Stimulated activated CD8-positive, alpha-beta memory T cell treated with anti-CD3 and anti-CD28 coated beads, Interleukin-2, amount 100 ng/mL, for 48 hours (primary cell): Measurements from ENCODE around the gene UBE3B.
"Not testable (repeated sequence)": the region's sequence is repeated elsewhere in the genome, so short reads cannot be mapped to it uniquely, and the experiment has no call there.

Experiments
- DNase-seq, 2 donors: peaks; one replicate each; pipeline ENCODE4 v3.0.0-alpha.2; 2020; ENCODE audit warnings: low read depth in 2 of 2

UBE3B gene

DNA sequence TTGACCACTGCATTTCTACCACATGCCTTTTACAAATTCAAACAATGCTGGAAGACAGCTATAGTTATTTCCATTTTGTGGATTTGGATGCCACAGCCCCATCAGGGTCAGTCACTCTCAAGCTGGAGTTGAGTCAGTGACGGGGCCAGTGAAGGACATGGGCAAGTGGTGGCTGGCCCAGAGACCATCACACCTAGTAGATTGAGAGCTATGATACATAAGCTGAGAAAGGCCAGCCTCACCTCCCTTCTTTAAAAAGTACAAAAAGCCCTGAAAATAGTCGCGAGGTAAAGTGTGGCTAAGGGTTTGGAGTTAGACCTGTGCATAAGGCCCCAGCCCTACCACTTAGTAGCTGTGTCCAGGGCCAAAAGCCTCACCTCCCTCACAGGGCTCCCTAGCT lies 4.4 kb upstream of the UBE3B start:
- DNase-seq = no peak

DNA sequence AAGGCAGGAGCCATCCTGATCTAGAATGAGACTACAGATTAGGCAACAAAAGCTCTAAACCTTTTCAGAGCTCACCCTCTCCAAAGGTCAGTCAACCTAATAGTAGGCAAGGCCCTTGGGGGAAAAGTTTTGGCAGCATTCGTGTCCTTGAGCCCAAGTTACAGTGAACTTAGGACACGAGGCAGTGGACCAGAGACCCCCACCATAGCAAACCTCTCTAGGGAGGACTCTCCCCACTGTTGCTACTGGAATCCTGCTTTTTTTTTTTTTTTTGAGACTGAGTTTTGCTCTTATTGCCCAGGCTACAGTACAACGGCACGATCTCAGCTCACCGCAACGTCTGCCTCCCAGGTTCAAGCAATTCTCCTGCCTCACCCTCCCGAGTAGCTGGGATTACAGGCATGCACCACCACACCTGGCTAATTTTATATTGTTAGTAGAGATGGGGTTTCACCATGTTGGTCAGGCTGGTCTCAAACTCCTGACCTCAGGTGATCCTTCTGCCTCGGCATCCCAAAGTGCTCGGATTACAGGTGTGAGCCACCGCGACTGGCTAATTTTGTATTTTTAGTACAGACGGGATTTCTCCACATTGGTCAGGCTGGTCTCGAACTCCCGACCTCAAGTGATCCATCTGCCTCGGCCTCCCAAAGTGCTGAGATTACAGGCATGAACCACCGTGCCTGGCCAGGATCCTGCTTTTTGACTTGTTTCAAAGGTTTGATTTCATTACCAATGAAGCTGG lies 3.7 kb upstream of the UBE3B start:
- not testable (repeated sequence) for DNase-seq

DNA sequence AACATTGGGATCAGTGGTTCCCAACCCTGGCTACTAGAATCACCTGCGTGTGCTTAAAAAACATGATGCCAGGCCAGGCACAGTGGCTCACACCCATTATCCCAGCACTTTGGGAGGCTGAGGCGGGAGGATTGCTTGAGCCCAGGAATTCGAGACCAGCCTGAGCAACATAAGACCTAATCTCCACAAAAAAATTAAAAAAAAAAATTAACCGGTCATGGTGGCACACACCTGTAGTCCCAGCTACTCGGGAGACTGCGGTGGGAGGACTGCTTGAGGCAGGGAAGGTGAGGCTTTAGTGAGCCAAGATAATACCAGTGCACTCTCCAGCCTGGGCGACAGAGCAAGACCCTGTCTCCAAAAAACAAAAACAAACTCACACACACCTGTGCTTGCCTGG lies 2.3 kb upstream of the UBE3B start:
- DNase-seq = no peak

DNA sequence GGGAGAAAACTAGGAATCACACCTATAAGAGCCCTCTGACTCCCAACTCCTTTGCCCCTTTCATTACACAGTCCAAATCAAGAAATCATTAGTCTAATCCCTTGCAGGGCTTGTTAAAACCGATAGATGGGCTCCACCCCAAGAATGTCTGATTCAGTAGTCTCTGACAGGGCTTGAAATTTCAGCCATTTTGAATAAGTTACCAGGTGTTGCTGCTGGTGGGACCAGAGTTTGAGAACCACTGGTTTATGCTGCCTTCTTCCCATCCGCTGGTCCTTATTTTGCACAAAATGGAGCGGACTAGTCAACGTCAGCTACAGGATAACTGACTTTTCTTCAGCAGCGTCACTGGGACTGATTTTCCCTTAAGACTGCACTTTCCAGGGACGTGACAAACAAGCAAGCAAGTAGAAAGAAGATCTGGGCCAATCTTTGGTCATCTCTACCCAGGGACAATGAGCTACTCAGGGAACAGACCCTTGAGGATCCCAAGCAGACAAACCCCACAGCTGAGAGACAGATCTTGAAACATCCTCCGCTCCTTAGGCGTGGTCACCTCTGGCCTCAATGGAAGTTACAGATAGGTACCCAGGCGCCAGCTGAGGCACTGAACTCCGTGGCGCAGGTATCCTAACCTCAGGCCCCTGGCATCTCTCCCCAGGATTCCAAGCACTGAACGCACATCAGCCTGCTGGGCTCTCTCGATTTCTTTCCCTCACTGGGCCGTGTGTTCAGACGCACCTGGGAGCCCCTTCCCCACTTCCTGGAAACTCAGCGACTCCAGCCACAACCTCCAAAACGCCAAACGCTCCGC lies 1.2 kb upstream of the UBE3B start:
- no peak for DNase-seq

DNA sequence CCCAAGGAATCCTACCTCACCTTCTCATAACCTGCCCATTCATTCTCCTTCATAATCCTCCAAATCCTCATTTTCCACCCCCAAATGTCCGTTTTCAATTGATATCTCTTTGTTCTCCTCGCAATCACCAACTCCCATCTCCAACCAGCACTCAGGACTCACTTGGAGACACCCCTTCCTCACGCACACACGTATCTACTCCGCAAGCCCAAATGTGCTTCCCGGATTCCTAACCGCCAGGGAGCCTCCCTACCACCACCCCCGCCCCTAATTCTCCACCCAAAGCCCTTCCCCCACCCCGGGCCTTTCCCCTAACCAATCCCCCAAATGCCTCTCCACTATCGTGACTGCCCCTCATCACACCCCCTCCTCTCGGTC lies 638 bp upstream of the UBE3B start:
- DNase-seq = no peak

DNA sequence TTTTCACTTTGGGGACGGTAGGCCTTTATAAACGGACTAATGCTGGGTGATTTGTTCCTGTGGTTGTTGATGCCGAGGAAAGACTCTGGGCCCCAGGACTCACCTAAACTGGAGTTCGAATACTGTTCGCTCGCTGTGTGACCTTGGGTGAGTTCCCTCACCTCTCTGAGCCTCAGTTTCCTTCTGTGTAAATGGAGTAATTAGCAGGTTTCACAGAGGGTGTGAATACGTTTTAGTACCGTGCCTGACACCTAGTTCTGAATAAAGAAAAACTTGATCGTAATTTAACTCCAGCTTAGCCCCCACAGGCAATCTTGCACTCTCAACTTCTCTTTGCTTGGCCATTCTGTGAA lies 505 bp downstream of the UBE3B start:
- no peak for DNase-seq

DNA sequence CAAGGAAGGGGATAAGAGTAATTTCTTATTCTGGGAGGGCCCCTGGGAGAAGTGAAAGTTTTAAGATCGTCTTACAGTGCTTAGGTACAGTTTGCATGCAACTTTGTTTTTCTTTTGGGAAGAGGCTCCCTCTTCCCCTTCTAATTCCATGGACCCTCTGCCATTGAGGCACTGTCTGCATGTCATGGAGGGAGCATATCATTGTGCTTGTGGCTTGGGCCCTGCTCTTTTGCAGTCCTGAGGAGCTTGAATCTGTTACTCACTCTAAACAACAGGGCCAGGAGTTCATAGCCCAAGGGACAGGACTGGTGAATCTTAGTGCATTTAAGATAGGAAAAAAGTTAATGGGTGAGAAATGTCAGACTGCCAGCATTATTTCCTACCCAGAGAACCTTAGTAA lies 2.3 kb downstream of the UBE3B start:
- no peak for DNase-seq

DNA sequence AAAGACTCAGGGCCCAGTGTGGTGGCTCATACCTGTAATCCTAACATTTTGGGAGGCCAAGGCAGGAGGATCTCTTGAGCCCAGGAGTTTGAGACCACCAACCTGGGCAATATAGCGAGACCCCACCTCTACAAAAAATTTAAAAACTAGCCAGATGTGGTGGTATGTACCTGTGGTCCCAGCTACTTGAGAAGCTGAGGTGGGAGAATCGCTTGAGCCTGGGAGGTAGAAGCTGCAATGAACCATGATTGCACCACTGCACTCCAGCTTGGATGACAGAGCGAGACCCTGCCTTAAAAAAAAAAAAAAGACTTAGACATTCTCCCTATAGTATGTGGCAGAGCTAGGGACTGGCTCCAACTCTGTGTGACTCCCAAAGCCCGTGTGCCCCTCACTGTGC lies 2.9 kb downstream of the UBE3B start:
- DNase-seq = no peak

DNA sequence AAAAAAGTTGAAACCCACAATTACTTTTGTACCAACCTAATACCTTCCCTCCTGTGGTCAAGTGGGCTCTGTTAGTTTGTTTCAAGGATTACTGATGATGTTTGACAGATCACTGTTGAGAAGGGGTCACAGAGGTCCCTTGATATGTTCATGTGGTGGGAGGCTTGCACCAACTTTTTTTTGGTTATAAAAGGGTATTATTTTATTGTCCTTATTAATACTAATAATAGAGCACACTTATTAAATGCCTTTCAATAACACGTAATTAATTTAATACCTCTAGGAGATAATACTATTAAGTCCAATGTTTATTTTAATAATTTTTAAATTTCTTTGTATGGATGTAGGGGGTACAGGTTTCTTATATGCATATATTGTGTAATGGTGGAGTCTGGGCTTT lies 4.4 kb downstream of the UBE3B start:
- no peak for DNase-seq

DNA sequence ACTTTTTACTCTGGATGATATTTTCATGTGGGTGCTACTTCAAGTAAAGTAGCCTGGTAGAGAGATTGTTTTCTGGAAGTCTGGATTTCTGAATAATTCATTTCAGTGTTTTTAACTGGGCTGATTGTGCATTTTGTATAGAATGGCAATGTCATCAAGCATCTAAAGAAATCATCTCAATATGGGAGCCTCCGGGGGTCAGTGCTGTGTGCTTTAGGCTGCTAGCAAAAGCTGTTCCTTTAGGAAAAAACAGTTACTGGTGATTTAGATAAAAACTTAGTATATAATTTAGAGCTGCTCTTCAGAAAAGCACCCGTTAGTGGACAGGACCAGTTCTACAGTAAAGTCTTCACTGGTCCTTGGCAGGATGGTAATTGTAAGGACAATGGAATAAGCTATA lies 5.1 kb downstream of the UBE3B start:
- DNase-seq = no peak

DNA sequence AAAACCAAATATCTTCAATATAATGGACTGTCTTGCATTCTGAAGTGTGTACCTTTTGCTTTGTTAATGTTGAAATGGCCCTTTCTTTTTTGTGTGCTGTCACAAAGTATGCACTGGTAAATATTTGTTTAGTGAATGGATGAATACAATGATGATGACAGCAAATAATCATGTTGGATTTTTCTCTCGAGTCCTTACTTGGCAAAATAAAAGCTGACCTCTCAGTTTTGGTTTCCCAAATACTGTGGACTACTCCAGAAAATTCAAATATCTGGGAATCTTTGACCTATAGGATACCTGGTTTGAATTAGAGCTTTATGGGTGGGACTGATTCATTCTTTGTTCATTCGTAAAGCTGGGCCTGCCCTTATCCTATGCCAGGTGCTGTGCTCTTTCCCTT lies 5.5 kb downstream of the UBE3B start:
- DNase-seq = no peak

DNA sequence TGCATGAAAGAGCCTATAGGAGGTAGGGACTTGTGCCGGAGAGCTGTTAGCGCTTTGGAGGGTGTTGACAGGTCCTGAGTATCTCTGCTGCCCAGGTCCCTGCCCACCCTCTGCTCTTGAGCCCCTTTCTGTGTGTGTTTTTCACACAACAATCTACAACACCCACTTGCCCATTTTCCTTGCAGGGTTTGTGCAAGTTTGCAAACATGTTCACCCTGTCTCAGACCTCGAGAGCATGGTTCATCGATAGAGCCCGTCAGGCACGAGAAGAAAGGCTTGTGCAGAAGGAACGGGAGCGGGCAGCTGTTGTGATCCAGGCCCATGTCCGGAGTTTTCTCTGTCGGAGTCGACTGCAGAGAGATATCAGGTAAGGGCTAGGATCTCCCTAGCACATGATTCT lies 5.9 kb downstream of the UBE3B start:
- no peak for DNase-seq

DNA sequence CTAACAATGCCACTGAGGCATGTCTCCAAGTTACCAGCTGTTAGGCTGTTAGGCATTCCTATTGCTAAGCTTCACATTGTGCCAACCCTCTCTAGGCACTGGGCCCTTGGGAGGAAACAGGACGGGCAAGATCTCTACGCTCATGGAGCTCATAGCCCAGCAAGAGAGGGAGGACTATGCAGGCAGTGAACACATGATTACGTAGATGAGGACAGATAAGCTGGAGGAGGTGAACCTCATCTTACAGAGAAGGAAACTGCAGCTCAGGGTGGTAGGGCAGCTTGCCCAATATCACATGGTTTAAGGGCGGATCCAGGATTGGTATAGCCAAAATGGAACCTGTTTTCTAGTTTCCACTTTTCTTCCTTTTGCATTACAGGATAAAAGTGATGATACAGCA lies 7.8 kb downstream of the UBE3B start:
- no peak for DNase-seq

DNA sequence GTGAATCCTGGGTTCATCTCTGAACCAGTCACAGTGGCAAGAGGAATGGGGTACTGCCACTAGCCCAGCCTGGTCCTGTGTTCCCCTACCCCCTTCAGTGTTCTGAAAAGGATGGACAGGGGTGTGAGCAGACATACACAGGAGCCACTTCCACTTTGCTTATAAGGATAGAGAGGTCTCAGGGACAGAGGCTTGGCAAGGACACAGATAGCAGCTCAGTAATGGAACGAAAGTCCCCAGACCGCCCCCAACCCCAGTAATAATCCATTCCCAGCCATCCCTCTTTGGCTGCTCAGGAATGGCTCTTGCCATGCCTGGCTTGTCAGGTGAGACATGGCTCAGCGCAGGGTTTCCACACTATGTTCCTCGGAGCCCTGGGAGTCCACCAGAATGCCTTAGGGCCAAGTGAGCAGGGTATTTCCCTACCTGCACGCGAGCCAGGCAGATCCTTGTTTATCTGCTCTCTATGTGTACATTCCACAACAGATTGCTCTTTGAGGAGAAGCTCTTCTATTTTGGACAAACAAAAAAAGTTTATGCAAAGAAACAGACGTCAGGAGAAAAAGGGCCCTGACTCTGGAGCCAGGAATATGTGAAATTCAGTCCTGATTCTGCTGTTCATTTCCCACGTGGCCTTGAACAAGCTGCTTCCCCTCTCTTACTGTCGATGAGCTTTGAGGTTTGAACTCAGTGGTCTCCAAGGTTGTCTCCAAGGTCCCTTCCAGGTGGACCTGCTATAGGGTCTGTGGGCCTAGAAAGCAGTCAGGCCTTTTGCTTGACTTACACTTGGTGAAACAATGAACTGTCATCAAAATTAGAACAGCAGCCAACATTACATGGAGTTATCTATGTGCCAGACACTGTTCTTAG lies 10.0 kb downstream of the UBE3B start:
- DNase-seq = no peak

DNA sequence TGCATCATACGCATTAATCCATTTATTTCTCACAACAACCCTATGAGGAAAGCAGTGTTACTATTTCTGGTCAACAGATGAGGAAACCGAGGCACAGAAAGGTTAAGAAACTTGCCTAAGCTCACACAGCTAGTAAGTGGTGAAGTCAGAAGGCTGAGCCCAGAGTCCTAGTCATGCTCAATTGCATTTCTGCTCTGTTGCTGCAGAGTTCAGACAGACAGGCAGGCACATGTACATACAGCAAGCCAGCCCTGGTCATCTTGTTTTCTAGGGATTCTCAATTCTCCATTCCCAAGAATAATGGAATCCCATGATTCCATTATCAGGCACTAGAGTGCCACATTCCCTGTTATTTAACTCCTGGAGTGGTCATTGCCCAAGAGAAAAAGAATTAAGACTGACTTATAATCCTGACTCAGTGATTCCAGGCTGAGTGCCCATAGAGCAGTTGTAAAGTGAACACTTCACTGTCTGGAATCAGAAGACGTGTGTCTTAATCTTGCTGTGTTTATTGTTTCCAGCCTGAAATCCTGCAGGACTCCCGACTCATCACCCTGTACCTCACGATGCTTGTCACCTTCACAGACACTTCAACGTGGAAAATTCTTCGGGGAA lies 10.7 kb downstream of the UBE3B start:
- no peak for DNase-seq

DNA sequence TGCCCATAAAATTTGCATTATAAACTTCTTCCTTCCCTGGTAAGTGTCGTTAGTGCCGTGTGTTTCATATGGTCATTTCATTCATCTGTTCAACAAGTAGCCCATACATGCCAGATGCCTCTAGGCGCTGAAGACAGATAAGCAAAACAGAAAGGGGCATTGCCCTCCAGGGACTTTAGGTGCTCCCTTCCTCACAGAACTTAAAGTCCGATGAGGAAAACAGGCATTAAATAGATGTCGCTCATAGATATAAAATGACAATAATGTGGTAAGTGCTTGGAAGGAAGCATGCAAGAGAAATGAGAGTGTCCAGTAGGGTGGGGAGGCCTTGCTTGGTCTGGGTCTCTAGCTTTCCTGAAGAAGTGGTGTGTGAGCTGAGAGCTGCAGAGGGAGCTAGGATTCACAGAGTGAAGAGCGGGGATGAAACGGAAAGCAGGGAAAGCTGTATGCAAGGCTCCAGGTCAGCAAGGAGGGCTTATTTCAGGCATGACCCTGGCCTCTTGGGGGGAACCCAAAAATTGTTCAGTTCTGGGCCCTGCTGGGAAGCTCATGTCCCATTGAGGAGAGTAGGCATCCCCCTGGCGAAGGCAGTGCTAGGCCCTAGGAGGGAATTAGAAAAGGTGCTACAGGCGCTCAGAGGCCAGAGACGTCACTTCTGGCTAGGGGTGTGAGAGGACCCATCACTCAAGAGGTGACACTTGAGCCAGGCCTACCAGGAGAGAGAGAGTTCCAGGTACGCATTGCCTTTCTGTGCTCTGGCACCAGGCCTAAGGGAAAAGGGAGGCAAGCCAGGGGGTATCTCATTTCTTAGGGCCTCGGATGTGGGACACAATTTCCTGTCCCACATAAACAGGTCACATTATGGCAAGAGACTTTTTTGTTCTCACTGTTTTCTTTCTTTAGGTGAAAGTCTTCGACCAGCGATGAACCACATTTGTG lies 11.9 kb downstream of the UBE3B start:
- no peak for DNase-seq

DNA sequence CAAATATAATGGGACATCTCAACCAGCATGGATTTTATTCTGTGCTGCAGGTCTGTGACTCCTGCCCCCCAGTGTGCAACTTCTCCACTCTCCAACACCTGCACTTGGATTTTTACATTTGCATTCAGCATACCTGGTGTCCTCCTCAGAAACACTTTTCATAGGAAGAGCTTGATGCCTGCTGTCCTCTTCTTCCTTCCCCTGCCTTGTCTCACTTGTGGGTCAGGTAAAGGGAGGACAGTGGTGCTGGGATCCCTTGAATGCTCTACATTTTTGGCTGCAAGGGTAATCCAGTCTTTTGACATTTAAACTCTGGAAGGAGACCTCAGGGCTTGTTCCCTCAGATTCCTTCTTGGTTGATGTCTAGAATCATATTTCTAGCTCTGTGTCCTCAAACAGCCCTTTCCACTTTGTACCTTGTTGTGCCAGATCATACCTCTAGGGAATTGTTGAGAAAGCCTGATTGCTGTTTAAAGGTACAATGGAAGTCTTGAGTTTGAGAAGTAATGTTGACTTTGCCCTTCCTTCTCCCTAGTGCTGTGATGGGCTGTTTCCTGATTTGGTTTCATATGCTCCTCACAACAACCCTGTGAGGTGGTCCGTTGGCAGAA lies 12.6 kb downstream of the UBE3B start:
- no peak for DNase-seq

DNA sequence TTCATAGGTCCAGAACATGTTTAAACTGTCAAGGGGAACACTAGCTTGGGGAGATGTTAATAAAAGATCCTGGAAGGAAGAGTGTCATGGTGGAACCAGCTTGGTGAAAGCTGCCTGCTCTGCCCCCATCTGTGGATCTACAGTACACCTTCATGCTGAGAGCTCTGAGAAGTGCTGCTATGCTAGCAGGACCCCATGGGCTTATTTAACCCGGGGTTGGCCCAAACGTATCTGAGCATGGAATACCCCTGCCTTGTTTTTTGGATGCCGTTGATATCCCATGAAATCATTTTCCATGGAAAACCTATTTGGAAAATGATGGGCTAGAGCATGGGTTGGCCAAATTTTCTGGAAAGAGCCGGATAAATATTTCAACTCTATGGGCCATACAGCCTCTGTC lies 14.2 kb downstream of the UBE3B start:
- DNase-seq = no peak

DNA sequence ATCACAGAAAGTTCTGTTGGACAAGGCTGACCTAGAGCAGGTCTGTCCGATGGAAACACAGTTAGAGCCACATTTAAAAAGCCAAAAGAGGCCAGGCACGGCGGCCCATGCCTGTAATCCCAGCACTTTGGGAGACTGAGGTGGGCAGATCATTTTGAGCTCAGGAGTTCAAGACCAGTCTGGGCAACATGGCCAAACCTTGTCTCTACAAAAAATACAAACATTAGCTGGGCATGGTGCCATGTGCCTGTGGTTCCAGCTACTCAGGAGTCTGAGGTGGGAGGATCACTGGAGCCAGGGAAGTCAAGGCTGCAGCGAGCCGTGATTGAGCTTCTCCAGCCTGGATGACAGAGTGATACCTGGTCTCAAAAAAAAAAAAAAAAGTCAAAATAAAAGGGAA lies 14.9 kb downstream of the UBE3B start:
- no peak for DNase-seq

DNA sequence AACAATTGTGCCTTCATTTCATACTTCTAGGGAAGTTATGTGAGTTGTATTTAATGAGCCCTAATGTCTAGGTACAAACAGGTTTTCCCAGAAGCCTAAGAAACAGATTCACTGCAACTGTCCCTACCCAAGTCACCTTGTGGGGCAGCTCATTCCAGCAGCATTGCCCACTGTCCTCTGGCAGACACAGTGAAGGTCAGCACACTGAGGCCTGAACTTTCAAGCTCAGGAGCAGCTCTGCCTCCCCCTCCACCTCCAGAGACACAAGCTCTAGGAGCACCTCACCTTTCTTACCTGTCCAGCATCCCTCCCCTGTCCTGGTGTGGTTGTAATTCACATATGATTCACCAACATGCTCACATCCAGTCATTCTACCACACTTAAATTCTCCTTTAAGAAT lies 15.7 kb downstream of the UBE3B start:
- no peak for DNase-seq

DNA sequence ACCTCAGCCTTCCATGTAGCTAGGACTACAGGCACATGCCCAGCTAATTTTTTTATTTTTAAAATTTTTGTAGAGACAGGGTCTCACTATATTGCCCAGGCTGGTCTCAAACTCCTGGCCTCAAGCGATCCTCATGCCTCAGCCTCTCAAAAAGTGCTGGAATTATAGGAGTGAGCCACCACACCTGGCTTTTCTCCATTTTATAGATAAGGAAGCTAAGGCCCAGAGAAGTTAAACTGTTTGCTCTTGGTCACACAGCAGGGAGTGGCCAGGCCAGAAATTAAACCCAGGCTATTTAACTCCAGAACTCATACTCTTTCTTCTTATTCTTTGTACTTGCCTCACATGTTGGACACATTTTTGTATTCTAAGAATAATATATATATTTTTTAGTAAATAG lies 16.5 kb downstream of the UBE3B start:
- no peak for DNase-seq
